ENCODE data around the gene ANGEL1. TPM values are rescaled to one million over a fixed set of nuclear protein-coding genes. Genes with fewer than 3 reads are reported as not detected.

Gene ANGEL1
- total and polyA plus RNA-seq, 10 donors, result 7.4 to 76.8 (median 47.2) TPM

- peak; percentile 80 for DNase-seq
- Histone ChIP-seq H3K27ac (peak overlapping the region; percentile 48 to 85 (median 75)), H3K27me3 (replicated peaks in 1 of 7) (peaks cover 0 to 8% (median 0%) of the 10 kb centered on the region in 7 donors), H3K4me1 (peaks cover 22 to 99% (median 70%) of the 10 kb centered on the region in 6 donors), H3K4me3 (peak overlapping the region in 1 of 8 donors; percentile 9), H3K36me3 (peaks cover 0 to 20% (median 0%) of the 10 kb centered on the region in 6 donors), H3K9me3 (no peaks in the 10 kb centered on the region)
- intact Hi-C loops (cut with DNase I; ENCODE audit: low total_unique reads), result loop anchor here (5.0 kb wide), 1 partner anchor 55 kb away; no protein-coding TSS in a partner anchor
- WGBS, 5 donors, result 37 to 62% (median 46%) methylated on average over 10 to 13 of the region's 13 CpGs
- TF ChIP-seq POLR2AphosphoS5 (IDR thresholded peaks at IDR 0.05), result peak; percentile 65 to 77 (median 76)
- TF ChIP-seq POLR2A (IDR thresholded peaks at IDR 0.05), result no peak
- no peak for TF ChIP-seq CTCF (IDR thresholded peaks at IDR 0.05 in 8 of 11, conservative IDR thresholded peaks at IDR 0.05 in 3 of 11)
Measured at GRCh38 chr14:76772300-76773187, 40.1 kb downstream of the ANGEL1 start.

- WGBS, 5 donors, result 75 to 82% (median 78%) methylated on average over 9 of the region's 9 CpGs
- no peak for TF ChIP-seq CTCF (IDR thresholded peaks at IDR 0.05 in 8 of 11, conservative IDR thresholded peaks at IDR 0.05 in 3 of 11)
- no peak for TF ChIP-seq POLR2AphosphoS5 (IDR thresholded peaks at IDR 0.05)
- no peak for TF ChIP-seq POLR2A (IDR thresholded peaks at IDR 0.05)
- intact Hi-C loops (cut with DNase I; ENCODE audit: low total_unique reads), result loop anchor here (5.0 kb wide), 1 partner anchor 54 kb away; no protein-coding TSS in a partner anchor
- Histone ChIP-seq H3K36me3 (peaks cover 0 to 12% (median 0%) of the 10 kb centered on the region in 6 donors), H3K27ac (peak overlapping the region in 6 of 8 donors; percentile 32 to 85 (median 78)), H3K4me1 (peaks cover 24 to 99% (median 65%) of the 10 kb centered on the region in 6 donors), H3K4me3 (no peak overlapping the region), H3K9me3 (no peaks in the 10 kb centered on the region), H3K27me3 (replicated peaks in 1 of 7) (peaks cover 0 to 8% (median 0%) of the 10 kb centered on the region in 7 donors)
- DNase-seq, result peak; percentile 58
Measured at GRCh38 chr14:76771437-76771980, 41.2 kb downstream of the ANGEL1 start.

- no peaks in the 10 kb centered on the region for H3K9me3 ChIP-seq
- DNase-seq, result peak; percentile 56
- peaks cover 0 to 8% (median 0%) of the 10 kb centered on the region in 7 donors for H3K27me3 ChIP-seq (replicated peaks in 1 of 7)
- intact Hi-C loops (cut with DNase I; ENCODE audit: low total_unique reads), result loop anchor here (5.0 kb wide), 1 partner anchor 53 kb away; no protein-coding TSS in a partner anchor
- WGBS, 5 donors, result 82 to 95% (median 85%) methylated on average over 10 of the region's 10 CpGs
- peaks cover 24 to 99% (median 62%) of the 10 kb centered on the region in 6 donors for H3K4me1 ChIP-seq
- TF ChIP-seq POLR2A (IDR thresholded peaks at IDR 0.05) (no peak), CTCF (IDR thresholded peaks at IDR 0.05 in 8 of 11, conservative IDR thresholded peaks at IDR 0.05 in 3 of 11) (no peak), POLR2AphosphoS5 (IDR thresholded peaks at IDR 0.05) (no peak)
- no peak overlapping the region for H3K4me3 ChIP-seq
- peak overlapping the region in 5 of 8 donors; percentile 32 to 85 (median 77) for H3K27ac ChIP-seq
- peaks cover 0 to 7% (median 0%) of the 10 kb centered on the region in 6 donors for H3K36me3 ChIP-seq
Measured at GRCh38 chr14:76770521-76771436, 41.9 kb downstream of the ANGEL1 start.
